ENCODE results near the gene SNCA. TPM values are rescaled to one million over a fixed set of nuclear protein-coding genes. Genes with fewer than 3 reads are reported as not detected.

The SNCA gene
- total and polyA plus RNA-seq, 7 donors: 3.5 to 27.0 (median 20.4) TPM

DNA sequence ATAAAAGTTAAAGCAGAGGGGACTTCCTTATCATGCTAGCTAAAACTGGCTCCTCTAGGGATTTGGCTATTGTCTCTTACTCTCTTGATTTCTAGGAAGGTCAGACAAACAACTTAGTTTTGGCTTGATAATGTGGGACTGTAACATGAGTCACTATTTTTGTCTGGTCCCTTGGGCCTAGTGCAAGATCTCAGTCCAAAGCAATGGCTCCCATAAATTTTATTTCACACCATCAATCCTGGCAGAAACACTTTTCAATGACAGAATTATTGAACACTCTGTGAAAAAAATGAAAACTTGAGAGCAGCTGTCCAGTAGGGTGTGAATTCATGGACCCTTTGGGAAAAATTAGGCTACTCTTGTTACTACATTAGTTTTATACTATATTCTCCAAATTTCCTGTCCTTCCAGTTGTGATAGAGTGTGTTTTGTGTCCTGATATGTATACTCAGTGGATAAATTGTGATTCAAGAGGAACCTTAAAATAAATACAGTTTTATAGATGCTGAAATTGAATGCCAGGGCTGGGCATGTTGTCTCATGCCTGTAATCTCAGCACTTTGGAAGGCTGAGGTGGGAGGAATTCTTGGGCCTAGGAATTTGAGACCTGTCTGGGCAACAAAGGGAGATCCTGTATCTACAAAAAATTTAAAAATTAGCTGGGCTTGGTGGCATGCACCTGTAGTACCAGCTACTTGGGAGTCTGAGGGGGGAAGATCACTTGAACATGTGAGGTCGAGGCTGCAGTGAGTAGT, 10.8 kb upstream of the SNCA start:
- Histone ChIP-seq H3K9me3 (no peaks in the 10 kb centered on the region), H3K4me1 (no peaks in the 10 kb centered on the region), H3K27ac (no peak overlapping the region), H3K36me3 (no peaks in the 10 kb centered on the region), H3K4me3 (no peak overlapping the region), H3K27me3 (no peaks in the 10 kb centered on the region)
- 82 to 94% methylated on average over 1 of the region's 1 CpG for WGBS, 2 donors
- TF ChIP-seq, protein P1, sequence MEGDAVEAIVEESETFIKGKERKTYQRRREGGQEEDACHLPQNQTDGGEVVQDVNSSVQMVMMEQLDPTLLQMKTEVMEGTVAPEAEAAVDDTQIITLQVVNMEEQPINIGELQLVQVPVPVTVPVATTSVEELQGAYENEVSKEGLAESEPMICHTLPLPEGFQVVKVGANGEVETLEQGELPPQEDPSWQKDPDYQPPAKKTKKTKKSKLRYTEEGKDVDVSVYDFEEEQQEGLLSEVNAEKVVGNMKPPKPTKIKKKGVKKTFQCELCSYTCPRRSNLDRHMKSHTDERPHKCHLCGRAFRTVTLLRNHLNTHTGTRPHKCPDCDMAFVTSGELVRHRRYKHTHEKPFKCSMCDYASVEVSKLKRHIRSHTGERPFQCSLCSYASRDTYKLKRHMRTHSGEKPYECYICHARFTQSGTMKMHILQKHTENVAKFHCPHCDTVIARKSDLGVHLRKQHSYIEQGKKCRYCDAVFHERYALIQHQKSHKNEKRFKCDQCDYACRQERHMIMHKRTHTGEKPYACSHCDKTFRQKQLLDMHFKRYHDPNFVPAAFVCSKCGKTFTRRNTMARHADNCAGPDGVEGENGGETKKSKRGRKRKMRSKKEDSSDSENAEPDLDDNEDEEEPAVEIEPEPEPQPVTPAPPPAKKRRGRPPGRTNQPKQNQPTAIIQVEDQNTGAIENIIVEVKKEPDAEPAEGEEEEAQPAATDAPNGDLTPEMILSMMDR (IDR thresholded peaks at IDR 0.05): no peak
- no peak for TF ChIP-seq POLR2AphosphoS5 (IDR thresholded peaks at IDR 0.05)
- DNase-seq: no peak
- intact Hi-C loops (cut with DNase I): no loop called here

DNA sequence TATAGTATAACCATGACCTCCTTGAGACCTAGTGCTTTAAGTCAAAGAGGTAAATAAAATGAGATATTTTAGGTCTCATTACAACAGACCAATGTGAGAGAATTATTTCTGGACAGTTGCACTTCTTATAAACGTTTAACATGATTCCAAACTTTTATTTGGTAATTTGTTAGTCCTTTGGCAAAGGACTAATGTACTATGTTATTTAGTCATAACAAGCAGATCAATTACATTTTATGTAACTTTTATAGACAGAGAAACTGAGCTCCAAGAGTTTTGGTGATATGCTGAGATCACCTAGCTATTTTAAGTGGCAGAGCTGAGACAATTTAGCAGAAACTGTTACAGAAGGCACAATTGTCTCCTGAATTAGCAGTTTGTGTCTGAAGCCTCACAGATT, 2.6 kb upstream of the SNCA start:
- Histone ChIP-seq H3K9me3 (no peaks in the 10 kb centered on the region), H3K27ac (no peak overlapping the region), H3K27me3 (peaks cover 9 to 62% (median 10%) of the 10 kb centered on the region in 3 donors), H3K4me3 (no peak overlapping the region), H3K36me3 (no peaks in the 10 kb centered on the region), H3K4me1 (peaks cover 0 to 24% (median 19%) of the 10 kb centered on the region in 4 donors)
- WGBS, 2 donors: 34 to 71% methylated on average over 1 of the region's 1 CpG
- intact Hi-C loops (cut with DNase I): loop anchor here (5.0 to 10.0 kb wide), 2 partner anchors 92 to 1385 kb away; partner anchors contain the start of gene HERC5
- TF ChIP-seq POLR2AphosphoS5 (IDR thresholded peaks at IDR 0.05) (no peak), POLR2A (IDR thresholded peaks at IDR 0.05) (no peak), EP300 (IDR thresholded peaks at IDR 0.05) (no peak)
- TF ChIP-seq, protein P1 (IDR thresholded peaks at IDR 0.05): no peak
- DNase-seq: no peak

DNA sequence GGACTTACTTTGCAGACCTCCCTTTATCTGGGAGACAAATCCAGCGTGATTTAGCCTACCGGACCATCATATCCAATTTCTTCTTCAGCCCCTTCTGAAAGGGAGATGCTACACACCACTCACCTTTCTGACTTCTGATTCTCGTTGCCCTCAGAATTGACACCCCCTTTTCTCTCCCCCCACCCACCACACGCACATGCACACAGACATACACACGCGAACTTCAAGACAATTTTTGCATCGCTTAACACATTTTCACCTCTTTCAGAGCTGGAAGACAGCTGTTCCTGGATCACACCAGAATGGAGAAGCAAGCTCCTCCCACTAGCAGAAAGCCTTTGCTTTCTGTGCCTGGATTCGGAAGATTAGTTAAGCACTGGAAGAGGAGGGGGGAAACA, 1.0 kb upstream of the SNCA start:
- Histone ChIP-seq H3K27ac (peak overlapping the region in 3 of 4 donors; percentile 67 to 77 (median 72)), H3K9me3 (no peaks in the 10 kb centered on the region), H3K4me3 (peak overlapping the region; percentile 31 to 62 (median 52)), H3K36me3 (no peaks in the 10 kb centered on the region), H3K4me1 (peaks cover 0 to 24% (median 19%) of the 10 kb centered on the region in 4 donors), H3K27me3 (peaks cover 9 to 62% (median 10%) of the 10 kb centered on the region in 3 donors)
- WGBS, 2 donors: 2 to 6% methylated on average over 8 of the region's 8 CpGs
- intact Hi-C loops (cut with DNase I): loop anchor here (5.0 to 10.0 kb wide), 2 partner anchors 91 to 1383 kb away; partner anchors contain the start of gene HERC5
- TF ChIP-seq, protein P1 (IDR thresholded peaks at IDR 0.05): no peak
- no peak for TF ChIP-seq POLR2AphosphoS5 (IDR thresholded peaks at IDR 0.05)
- TF ChIP-seq POLR2A (IDR thresholded peaks at IDR 0.05): no peak
- TF ChIP-seq EP300 (IDR thresholded peaks at IDR 0.05): no peak
- no peak for DNase-seq

DNA sequence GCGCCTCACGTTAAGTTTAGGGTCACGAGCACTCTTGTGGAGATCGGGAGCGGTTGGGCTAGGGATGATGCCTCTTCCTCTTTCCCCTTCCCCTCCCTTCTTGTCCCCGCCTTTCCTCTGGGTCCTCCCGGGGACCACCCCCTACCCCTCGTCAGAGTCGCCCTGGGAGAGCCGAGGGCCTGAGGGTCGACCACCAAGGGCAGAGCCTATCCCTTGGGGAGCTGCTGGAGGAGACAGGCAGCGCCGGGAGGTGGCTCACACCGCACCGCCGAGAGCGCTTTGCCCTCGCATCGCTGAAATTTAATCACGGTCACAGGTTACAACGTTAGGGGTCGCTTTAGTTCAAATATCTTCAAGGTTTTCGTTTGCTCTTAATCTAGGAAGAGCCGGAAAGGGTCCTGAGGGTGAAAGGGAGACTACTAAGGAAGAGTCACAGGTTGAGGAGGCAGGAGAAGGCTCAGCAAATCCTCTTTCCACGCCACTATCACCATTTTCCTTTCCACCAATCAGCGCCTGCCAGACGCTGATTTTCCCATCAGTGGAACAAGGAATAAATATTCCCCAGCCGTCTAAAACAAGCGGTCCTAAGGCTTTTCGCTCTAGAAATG, 528 bp upstream of the SNCA start:
- Histone ChIP-seq H3K4me1 (peaks cover 0 to 24% (median 19%) of the 10 kb centered on the region in 4 donors), H3K27me3 (peaks cover 9 to 62% (median 10%) of the 10 kb centered on the region in 3 donors), H3K9me3 (no peaks in the 10 kb centered on the region), H3K27ac (peak overlapping the region; percentile 54 to 77 (median 70)), H3K36me3 (no peaks in the 10 kb centered on the region), H3K4me3 (peak overlapping the region; percentile 31 to 62 (median 52))
- 0 to 2% methylated on average over 30 of the region's 30 CpGs for WGBS, 2 donors
- intact Hi-C loops (cut with DNase I): loop anchor here (5.0 to 10.0 kb wide), 2 partner anchors 90 to 1383 kb away; partner anchors contain the start of gene HERC5
- TF ChIP-seq, protein P1 (IDR thresholded peaks at IDR 0.05): no peak
- peak in 1 of 4 donors; percentile 36 for TF ChIP-seq POLR2AphosphoS5 (IDR thresholded peaks at IDR 0.05)
- no peak for DNase-seq

All from sigmoid colon (tissue), 7 donors.